Measurements from ENCODE around the gene KRT2. TPM values are rescaled to one million over a fixed set of nuclear protein-coding genes. Genes with fewer than 3 reads are reported as not detected.

The KRT2 gene
- total and polyA plus RNA-seq, 2 of the 4 experiments (the other 2 are of a cell fraction): not detected

DNA sequence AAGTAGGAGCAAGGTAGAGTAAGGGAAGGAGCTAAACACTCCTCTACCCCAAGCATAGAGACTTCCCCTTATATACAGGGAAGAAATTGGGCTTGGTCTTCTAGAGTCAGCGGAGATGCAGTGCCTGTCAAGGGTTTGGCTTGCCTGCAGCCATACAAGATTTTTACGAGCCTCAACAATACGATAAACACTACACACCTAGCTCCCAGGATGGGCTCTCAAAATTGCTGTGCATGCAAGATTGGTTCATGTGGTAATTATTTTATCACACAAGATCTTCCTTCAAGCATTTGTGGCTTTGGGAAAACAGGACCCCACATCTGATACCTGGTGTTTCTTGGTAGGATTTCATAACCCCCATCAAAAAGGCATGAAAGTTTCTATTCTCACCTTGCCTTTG is 28.4 kb upstream of the KRT2 start, which contains the start of gene KRT1:
KRT1 (minus strand) TSS at position 45 of the 400 bp plus-strand sequence. CDS start 59 bp downstream, outside the sequence.
- Histone ChIP-seq H2BK20ac (ENCODE audit: low read depth, low read length) (no peak within 1 kb of the TSS), H4K8ac (ENCODE audit: low read depth in 2 of 2, low read length in 2 of 2) (no peak within 1 kb of the TSS), H3K4me2 (ENCODE audit: low read depth, low read length) (no peak within 1 kb of the TSS), H3K18ac (ENCODE audit: low read depth, low read length) (no peak within 1 kb of the TSS), H3K27me3 (ENCODE audit: control insufficient read depth, insufficient read depth, low read length) (peaks cover 27% of the 10 kb centered on the region), H2AFZ (replicated peaks; ENCODE audit: low read length, poor library complexity) (no peak within 1 kb of the TSS), H4K91ac (ENCODE audit: insufficient read depth, low read depth, low read length) (no peak within 1 kb of the TSS), H2AK9ac (replicated peaks; ENCODE audit: low read depth, low read length, poor library complexity) (no peak within 1 kb of the TSS), H3K9me1 (ENCODE audit: insufficient read depth, low read length) (no peaks in the 10 kb centered on the region), H4K20me1 (ENCODE audit: insufficient read depth, low read length) (no peaks in the 10 kb centered on the region), H3K9me3 (ENCODE audit: control insufficient read depth, insufficient read depth, low read length) (no peaks in the 10 kb centered on the region), H2BK120ac (ENCODE audit: low read depth, low read length) (no peak within 1 kb of the TSS), H3K9ac (ENCODE audit: low read depth, low read length) (no peak within 1 kb of the TSS), H3K23ac (ENCODE audit: low read depth, low read length) (no peak within 1 kb of the TSS), H3K4me3 (ENCODE audit: insufficient read depth, low read depth, low read length) (no peak within 1 kb of the TSS), H2BK5ac (ENCODE audit: low read depth, low read length, poor library complexity, severe bottlenecking) (no peak within 1 kb of the TSS), H3K56ac (ENCODE audit: extremely low read depth, insufficient read depth, low read length) (no peak within 1 kb of the TSS), H4K5ac (ENCODE audit: low read depth, low read length) (no peak within 1 kb of the TSS), H2BK15ac (ENCODE audit: low read depth, low read length) (no peak within 1 kb of the TSS), H3K14ac (replicated peaks; ENCODE audit: low read depth, low read length) (no peak within 1 kb of the TSS), H3K36me3 (ENCODE audit: control insufficient read depth, insufficient read depth, low read length) (no peaks in the 10 kb centered on the region), H3K79me1 (ENCODE audit: low read depth in 1 of 2, low read length in 2 of 2) (no peaks in the 10 kb centered on the region), H3K4me1 (ENCODE audit: control insufficient read depth, insufficient read depth, low read length) (no peaks in the 10 kb centered on the region), H3K27ac (ENCODE audit: insufficient read depth, low read length) (no peak within 1 kb of the TSS), H2AK5ac (ENCODE audit: low read depth, low read length) (no peak within 1 kb of the TSS), H3K4ac (ENCODE audit: low read depth, low read length) (no peak within 1 kb of the TSS)
- WGBS, 2 experiments (ENCODE audit: extremely low coverage in 2 of 2, insufficient read length in 1 of 2): no CpG with 5 or more reads among the region's 3 CpGs
- ATAC-seq (ENCODE audit: low read depth): no peak
- no peak for DNase-seq
- intact Hi-C loops (cut with micrococcal nuclease) (no loop called here), dilution Hi-C loops (cut with HindIII; ENCODE audit: low sequenced_read_pairs, unreplicated experiment) (no loop called here), in situ Hi-C loops (cut with MboI; ENCODE audit: low sequenced_read_pairs) (no loop called here)
- TF ChIP-seq MXI1 (IDR thresholded peaks at IDR 0.05; ENCODE audit: borderline replicate concordance, low read depth, low read length) (no peak), FOS (IDR thresholded peaks at IDR 0.05; ENCODE audit: low read depth, low read length) (no peak), CHD1 (IDR thresholded peaks at IDR 0.05; ENCODE audit: low read depth, low read length) (no peak), POLR2A (IDR thresholded peaks at IDR 0.05; ENCODE audit: low read depth, low read length) (no peak), RCOR1 (IDR thresholded peaks at IDR 0.05; ENCODE audit: insufficient replicate concordance, low read length) (no peak), MAZ (IDR thresholded peaks at IDR 0.05; ENCODE audit: borderline replicate concordance, low read depth, low read length) (no peak), CEBPB (IDR thresholded peaks at IDR 0.05; ENCODE audit: low read depth, low read length) (no peak)
- TF ChIP-seq, protein P1, sequence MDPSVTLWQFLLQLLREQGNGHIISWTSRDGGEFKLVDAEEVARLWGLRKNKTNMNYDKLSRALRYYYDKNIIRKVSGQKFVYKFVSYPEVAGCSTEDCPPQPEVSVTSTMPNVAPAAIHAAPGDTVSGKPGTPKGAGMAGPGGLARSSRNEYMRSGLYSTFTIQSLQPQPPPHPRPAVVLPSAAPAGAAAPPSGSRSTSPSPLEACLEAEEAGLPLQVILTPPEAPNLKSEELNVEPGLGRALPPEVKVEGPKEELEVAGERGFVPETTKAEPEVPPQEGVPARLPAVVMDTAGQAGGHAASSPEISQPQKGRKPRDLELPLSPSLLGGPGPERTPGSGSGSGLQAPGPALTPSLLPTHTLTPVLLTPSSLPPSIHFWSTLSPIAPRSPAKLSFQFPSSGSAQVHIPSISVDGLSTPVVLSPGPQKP (IDR thresholded peaks at IDR 0.05; ENCODE audit: borderline replicate concordance, low read depth, low read length): no peak
- BruUV-seq (replicated peaks): no TSS peak
- ChIA-PET CTCF (interaction anchor here (1.0 kb wide), 1 partner anchor 13 kb away, joined by 4 read pairs; no protein-coding TSS in a partner anchor), POLR2A (ENCODE audit: unreplicated experiment) (no interaction called here)

All from IMR-90 (cell line).